Endothelial cell of umbilical vein (primary cell): ENCODE data around the gene PANK2.

ENCODE experiments used
- CTCF ChIP-seq, 2 donors: IDR thresholded peaks; 1 replicate in 1 of 2; 2 replicates in 1 of 2; pipeline ENCODE4 v1.5.1; 2011; ENCODE audit warnings: low read length in 2 of 2, mild to moderate bottlenecking in 2 of 2, moderate library complexity in 2 of 2, control low read depth in 1 of 2, inconsistent platforms in 1 of 2, low read depth in 1 of 2; ENCODE audit not compliant: insufficient read depth in 1 of 2; ENCODE audit errors: extremely low read depth in 1 of 2
- EZH2 ChIP-seq: IDR thresholded peaks from 2 replicates; pipeline ENCODE4 v1.6.1; 2012; ENCODE audit warnings: borderline replicate concordance, low read depth, mild to moderate bottlenecking, moderate library complexity, low read length, inconsistent platforms; ENCODE audit not compliant: severe bottlenecking
- POLR2A ChIP-seq: IDR thresholded peaks from 2 replicates; pipeline ENCODE4 v1.6.1; 2012; ENCODE audit warnings: low read depth, mild to moderate bottlenecking, control low read depth, low read length
- POLR2AphosphoS5 ChIP-seq: IDR thresholded peaks from 2 replicates; pipeline ENCODE4 v1.6.1; 2012; ENCODE audit warnings: low read depth, mild to moderate bottlenecking, control low read depth, low read length, moderate library complexity; ENCODE audit not compliant: insufficient read depth

GRCh38 chr20:3896302-3896701 lies 7.1 kb downstream of the PANK2 start:
- TF ChIP-seq POLR2AphosphoS5 (peak; percentile 9), CTCF (IDR thresholded peaks at IDR 0.05; ENCODE audit: extremely low read depth in 1 of 2, insufficient read depth in 1 of 2, low read depth in 1 of 2, low read length in 2 of 2) (no peak), EZH2 (no peak), POLR2A (no peak)
